Gastroesophageal sphincter (tissue), 4 donors: ENCODE data around the gene SLC25A27. TPM values are rescaled to one million over a fixed set of nuclear protein-coding genes. Genes with fewer than 3 reads are reported as not detected.

ENCODE experiments used
- ATAC-seq: fragments of 150-250 bp; one replicate; pipeline ENCODE4 v1.9.1; 2016; ENCODE audit warnings: mild to moderate bottlenecking, moderate library complexity
- H3K27ac ChIP-seq, 4 donors: fragments of 200-600 bp; sonication (generic) in 3 of 4; 1 replicate in 3 of 4; 2 replicates in 1 of 4; pipeline ENCODE4 v1.5.1; 2016 to 2019
- H3K27me3 ChIP-seq: fragments of 200-600 bp; sonication (generic); one replicate; pipeline ENCODE4 v1.5.1; 2019
- H3K36me3 ChIP-seq, 2 donors: fragments of 200-600 bp; sonication (generic); one replicate each; pipeline ENCODE4 v1.5.1; 2019; ENCODE audit warnings: control low read depth in 1 of 2
- H3K4me1 ChIP-seq, 3 donors: fragments of 200-600 bp; sonication (generic); 1 replicate in 2 of 3; 2 replicates in 1 of 3; pipeline ENCODE4 v1.5.1; 2016 to 2019; ENCODE audit warnings: control low read depth in 2 of 3
- H3K4me3 ChIP-seq, 2 donors: fragments of 200-600 bp; sonication (generic); one replicate each; pipeline ENCODE4 v1.5.1; 2019; ENCODE audit warnings: mild to moderate bottlenecking in 1 of 2, moderate library complexity in 1 of 2
- H3K9me3 ChIP-seq, 3 donors: fragments of 200-600 bp; sonication (generic); one replicate each; pipeline ENCODE4 v1.5.1; 2017 to 2019; ENCODE audit warnings: control low read depth in 2 of 3
- EP300 ChIP-seq: sonication (generic); formaldehyde crosslinking; IDR thresholded peaks from one replicate; pipeline ENCODE4 v1.6.1; 2017; ENCODE audit warnings: antibody characterized with exemption, mild to moderate bottlenecking
- POLR2A ChIP-seq, 2 donors: fragments of 450-650 bp; IDR thresholded peaks; one replicate each; pipeline ENCODE4 v1.6.1; 2017; ENCODE audit warnings: antibody characterized with exemption in 2 of 2, mild to moderate bottlenecking in 2 of 2, moderate library complexity in 1 of 2
- POLR2AphosphoS5 ChIP-seq: sonication (generic); formaldehyde crosslinking; IDR thresholded peaks from one replicate; pipeline ENCODE4 v1.6.1; 2017; ENCODE audit warnings: antibody characterized with exemption
- WGBS, 2 donors: methylation state at CpG; one replicate each; pipeline ENCODE4 v1.1.5; 2018; ENCODE audit warnings: low coverage in 1 of 2; 5-methylcytosine and 5-hydroxymethylcytosine counted together
- total RNA-seq, 4 donors: library from RNA; depleted of rRNA; stranded (reverse); fragments of >200 nt; gene quantifications; one replicate each; pipeline ENCODE4 v1.1.0, GENCODE V29; 2016
- TF ChIP-seq, protein P1 (sequence below), 4 experiments: fragments of 200-600 bp in 2 of 4; fragments of 450-650 bp in 2 of 4; sonication (generic) in 1 of 4; IDR thresholded peaks; one replicate each; pipeline ENCODE4 v1.5.1; 2017 to 2019; ENCODE audit warnings: antibody characterized with exemption in 4 of 4, mild to moderate bottlenecking in 2 of 4, moderate library complexity in 2 of 4

SLC25A27 gene
- total RNA-seq, 4 donors from 2014 or later: 7.8 to 82.2 (median 47.3) TPM

- Histone ChIP-seq H3K4me3 (no peak overlapping the region), H3K27me3 (no peaks in the 10 kb centered on the region), H3K9me3 (no peaks in the 10 kb centered on the region), H3K36me3 (peaks cover 0 to 43% of the 10 kb centered on the region in 2 donors), H3K27ac (no peak overlapping the region), H3K4me1 (peaks cover 0 to 28% (median 0%) of the 10 kb centered on the region in 3 donors)
- no peak for ATAC-seq
- TF ChIP-seq POLR2AphosphoS5 (no peak), POLR2A (IDR thresholded peaks at IDR 0.05) (no peak), EP300 (no peak)
- TF ChIP-seq, protein P1, sequence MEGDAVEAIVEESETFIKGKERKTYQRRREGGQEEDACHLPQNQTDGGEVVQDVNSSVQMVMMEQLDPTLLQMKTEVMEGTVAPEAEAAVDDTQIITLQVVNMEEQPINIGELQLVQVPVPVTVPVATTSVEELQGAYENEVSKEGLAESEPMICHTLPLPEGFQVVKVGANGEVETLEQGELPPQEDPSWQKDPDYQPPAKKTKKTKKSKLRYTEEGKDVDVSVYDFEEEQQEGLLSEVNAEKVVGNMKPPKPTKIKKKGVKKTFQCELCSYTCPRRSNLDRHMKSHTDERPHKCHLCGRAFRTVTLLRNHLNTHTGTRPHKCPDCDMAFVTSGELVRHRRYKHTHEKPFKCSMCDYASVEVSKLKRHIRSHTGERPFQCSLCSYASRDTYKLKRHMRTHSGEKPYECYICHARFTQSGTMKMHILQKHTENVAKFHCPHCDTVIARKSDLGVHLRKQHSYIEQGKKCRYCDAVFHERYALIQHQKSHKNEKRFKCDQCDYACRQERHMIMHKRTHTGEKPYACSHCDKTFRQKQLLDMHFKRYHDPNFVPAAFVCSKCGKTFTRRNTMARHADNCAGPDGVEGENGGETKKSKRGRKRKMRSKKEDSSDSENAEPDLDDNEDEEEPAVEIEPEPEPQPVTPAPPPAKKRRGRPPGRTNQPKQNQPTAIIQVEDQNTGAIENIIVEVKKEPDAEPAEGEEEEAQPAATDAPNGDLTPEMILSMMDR (IDR thresholded peaks at IDR 0.05): no peak
Measured at GRCh38 chr6:46657642-46658041, 4.9 kb downstream of the SLC25A27 start.

DNA sequence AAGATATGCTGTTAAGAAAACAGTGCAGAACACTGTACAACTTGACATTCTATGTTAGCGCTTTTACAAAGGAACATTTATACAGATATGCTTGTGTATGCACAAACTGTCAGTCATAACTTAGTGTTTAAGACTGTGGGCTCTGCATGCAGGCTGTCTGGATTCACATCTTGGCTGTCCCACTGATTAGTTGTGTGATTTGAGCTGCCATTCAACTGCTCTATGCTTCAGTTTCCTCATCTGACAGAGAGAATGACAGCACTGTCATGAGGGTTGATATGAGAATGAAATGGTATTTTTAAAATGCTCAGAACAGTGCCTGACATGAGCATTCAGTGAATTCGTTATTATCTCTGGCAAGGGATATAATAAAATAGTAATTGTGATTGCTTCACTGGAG, 8.7 kb downstream of the SLC25A27 start:
- 70 to 92% methylated on average over 2 of the region's 2 CpGs for WGBS, 2 donors
- TF ChIP-seq POLR2A (IDR thresholded peaks at IDR 0.05): no peak
- TF ChIP-seq, protein P1 (IDR thresholded peaks at IDR 0.05): no peak
- no peak for TF ChIP-seq EP300
- TF ChIP-seq POLR2AphosphoS5: no peak
- Histone ChIP-seq H3K4me3 (no peak overlapping the region), H3K27me3 (no peaks in the 10 kb centered on the region), H3K27ac (no peak overlapping the region), H3K36me3 (peaks cover 0 to 71% of the 10 kb centered on the region in 2 donors), H3K9me3 (no peaks in the 10 kb centered on the region), H3K4me1 (peaks cover 0 to 10% (median 0%) of the 10 kb centered on the region in 3 donors)
- no peak for ATAC-seq

GRCh38 chr6:46667377-46667776, 14.6 kb downstream of the SLC25A27 start:
- Histone ChIP-seq H3K36me3 (peaks cover 0 to 91% of the 10 kb centered on the region in 2 donors), H3K27ac (no peak overlapping the region), H3K27me3 (no peaks in the 10 kb centered on the region), H3K4me1 (no peaks in the 10 kb centered on the region), H3K9me3 (no peaks in the 10 kb centered on the region), H3K4me3 (no peak overlapping the region)
- TF ChIP-seq POLR2AphosphoS5 (no peak), EP300 (no peak), POLR2A (IDR thresholded peaks at IDR 0.05) (no peak)
- TF ChIP-seq, protein P1 (IDR thresholded peaks at IDR 0.05): no peak
- WGBS, 2 donors: 78 to 89% methylated on average over 2 of the region's 2 CpGs
- no peak for ATAC-seq

DNA sequence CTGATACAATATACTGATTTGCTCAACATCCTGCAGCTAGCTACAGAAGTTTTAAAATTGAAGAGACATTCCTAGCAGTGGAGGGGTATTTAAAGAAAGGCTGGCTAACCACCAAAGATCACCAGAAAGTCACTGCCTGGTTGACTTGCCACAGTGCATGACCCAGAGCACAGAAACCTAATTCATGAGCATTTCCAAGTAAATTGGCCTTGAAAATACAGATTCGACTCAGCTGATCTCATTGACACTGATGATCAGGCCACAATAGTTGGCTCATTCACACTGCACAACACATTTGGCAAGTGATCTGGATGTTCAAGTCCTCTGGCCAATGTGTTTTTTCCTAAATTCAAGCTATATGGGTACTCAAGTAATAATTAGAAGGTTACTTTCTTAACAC, 21.6 kb downstream of the SLC25A27 start:
- TF ChIP-seq EP300 (no peak), POLR2A (IDR thresholded peaks at IDR 0.05) (no peak), POLR2AphosphoS5 (no peak)
- TF ChIP-seq, protein P1 (IDR thresholded peaks at IDR 0.05): no peak
- H3K36me3 ChIP-seq: peaks cover 0 to 83% of the 10 kb centered on the region in 2 donors
- no peaks in the 10 kb centered on the region for H3K27me3 ChIP-seq
- 64 to 86% methylated on average over 1 of the region's 1 CpG for WGBS, 2 donors
- H3K9me3 ChIP-seq: no peaks in the 10 kb centered on the region
- H3K27ac ChIP-seq: no peak overlapping the region
- no peak for ATAC-seq
- H3K4me1 ChIP-seq: no peaks in the 10 kb centered on the region
- no peak overlapping the region for H3K4me3 ChIP-seq

- no peak for ATAC-seq
- H3K27ac ChIP-seq: no peak overlapping the region
- H3K4me1 ChIP-seq: no peaks in the 10 kb centered on the region
- no peak overlapping the region for H3K4me3 ChIP-seq
- TF ChIP-seq POLR2AphosphoS5 (no peak), POLR2A (IDR thresholded peaks at IDR 0.05) (no peak), EP300 (no peak)
- TF ChIP-seq, protein P1 (IDR thresholded peaks at IDR 0.05): no peak
- no peaks in the 10 kb centered on the region for H3K27me3 ChIP-seq
- peaks cover 0 to 63% of the 10 kb centered on the region in 2 donors for H3K36me3 ChIP-seq
- WGBS, 2 donors: 75 to 83% methylated on average over 2 to 6 of the region's 6 CpGs
- no peaks in the 10 kb centered on the region for H3K9me3 ChIP-seq
Measured at GRCh38 chr6:46676604-46677313, 24.0 kb downstream of the SLC25A27 start.
